Uterus (tissue), 4 donors: ENCODE results near the gene LHFPL6. TPM values are rescaled to one million over a fixed set of nuclear protein-coding genes. Genes with fewer than 3 reads are reported as not detected.

Experiments
- DNase-seq, 2 donors: peaks; one replicate each; pipeline ENCODE4 v3.0.0-alpha.2; 2019 to 2020
- H3K27ac ChIP-seq, 2 donors: fragments of 200-600 bp; sonication (generic); 1 replicate in 1 of 2; 2 replicates in 1 of 2; pipeline ENCODE4 v1.5.1; 2016 to 2018
- H3K27me3 ChIP-seq, 2 donors: fragments of 200-600 bp; sonication (generic); one replicate each; pipeline ENCODE4 v1.5.1; 2018 to 2019; ENCODE audit warnings: control low read depth in 1 of 2
- H3K36me3 ChIP-seq, 2 donors: fragments of 200-600 bp; sonication (generic); one replicate each; pipeline ENCODE4 v1.5.1; 2019; ENCODE audit warnings: control low read depth in 1 of 2
- H3K4me1 ChIP-seq, 2 donors: fragments of 200-600 bp; sonication (generic); one replicate each; pipeline ENCODE4 v1.5.1; 2018 to 2019; ENCODE audit warnings: control low read depth in 1 of 2
- H3K4me3 ChIP-seq, 2 donors: fragments of 200-600 bp; sonication (generic); 1 replicate in 1 of 2; 2 replicates in 1 of 2; pipeline ENCODE4 v1.5.1; 2018 to 2019; ENCODE audit warnings: mild to moderate bottlenecking in 1 of 2
- H3K9me3 ChIP-seq, 2 donors: fragments of 200-600 bp; sonication (generic); one replicate each; pipeline ENCODE4 v1.5.1; 2019; ENCODE audit warnings: control low read depth in 1 of 2
- POLR2A ChIP-seq, 2 donors: fragments of 450-650 bp; IDR thresholded peaks; one replicate each; pipeline ENCODE4 v1.6.1; 2016; ENCODE audit warnings: antibody characterized with exemption in 2 of 2, mild to moderate bottlenecking in 1 of 2, moderate library complexity in 1 of 2
- intact Hi-C: fragments of 100-400 bp; cut with DNase I; formaldehyde crosslinking; loops from one replicate; pipeline ENCODE4 v1.15.1; 2023; ENCODE audit warnings: low total_unique reads
- total RNA-seq, 4 donors: library from RNA; depleted of rRNA in 3 of 4; stranded (reverse); fragments of >200 nt in 3 of 4; gene quantifications; one replicate each; pipeline versions ENCODE4 v1.1.0 to v1.2.4, GENCODE V29; 2014 to 2023
- TF ChIP-seq, protein P1 (sequence below), 4 experiments: fragments of 200-600 bp in 2 of 4; fragments of 450-650 bp in 2 of 4; sonication (generic) in 2 of 4; IDR thresholded peaks; one replicate each; pipeline ENCODE4 v1.5.1; 2016 to 2019; ENCODE audit warnings: antibody characterized with exemption in 4 of 4, mild to moderate bottlenecking in 2 of 4, moderate library complexity in 1 of 4
- donor health status: DM: yes; HTN: yes; CAD: no.

LHFPL6 gene
- total RNA-seq, 4 donors from 2014 or later, result 37.9 to 105 (median 86.8) TPM

DNA sequence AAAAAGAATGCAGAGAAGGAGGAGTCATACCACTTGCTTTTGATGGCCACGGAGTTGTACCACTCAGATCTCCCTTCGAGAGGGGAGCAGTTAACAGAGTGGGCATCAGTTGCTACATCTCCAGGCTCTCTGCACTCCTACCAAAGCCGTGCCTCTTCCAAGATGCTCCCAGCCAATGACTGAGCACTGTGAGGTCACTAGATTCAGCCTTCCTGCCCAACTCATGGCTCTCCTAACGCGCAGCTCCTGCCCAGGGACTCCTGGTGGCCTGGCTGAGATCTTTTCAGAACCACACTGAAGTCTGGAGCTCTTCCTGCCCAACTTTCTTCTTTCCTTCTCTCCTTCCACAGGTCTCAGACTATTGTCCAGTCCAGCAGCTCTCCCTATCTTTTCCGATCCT, 66.7 kb downstream of the LHFPL6 start:
- no peaks in the 10 kb centered on the region for H3K27me3 ChIP-seq
- intact Hi-C loops, result no loop called here
- DNase-seq, result no peak
- H3K4me1 ChIP-seq, result peaks cover 0 to 6% of the 10 kb centered on the region in 2 donors
- TF ChIP-seq POLR2A (IDR thresholded peaks at IDR 0.05), result no peak
- TF ChIP-seq, protein P1, sequence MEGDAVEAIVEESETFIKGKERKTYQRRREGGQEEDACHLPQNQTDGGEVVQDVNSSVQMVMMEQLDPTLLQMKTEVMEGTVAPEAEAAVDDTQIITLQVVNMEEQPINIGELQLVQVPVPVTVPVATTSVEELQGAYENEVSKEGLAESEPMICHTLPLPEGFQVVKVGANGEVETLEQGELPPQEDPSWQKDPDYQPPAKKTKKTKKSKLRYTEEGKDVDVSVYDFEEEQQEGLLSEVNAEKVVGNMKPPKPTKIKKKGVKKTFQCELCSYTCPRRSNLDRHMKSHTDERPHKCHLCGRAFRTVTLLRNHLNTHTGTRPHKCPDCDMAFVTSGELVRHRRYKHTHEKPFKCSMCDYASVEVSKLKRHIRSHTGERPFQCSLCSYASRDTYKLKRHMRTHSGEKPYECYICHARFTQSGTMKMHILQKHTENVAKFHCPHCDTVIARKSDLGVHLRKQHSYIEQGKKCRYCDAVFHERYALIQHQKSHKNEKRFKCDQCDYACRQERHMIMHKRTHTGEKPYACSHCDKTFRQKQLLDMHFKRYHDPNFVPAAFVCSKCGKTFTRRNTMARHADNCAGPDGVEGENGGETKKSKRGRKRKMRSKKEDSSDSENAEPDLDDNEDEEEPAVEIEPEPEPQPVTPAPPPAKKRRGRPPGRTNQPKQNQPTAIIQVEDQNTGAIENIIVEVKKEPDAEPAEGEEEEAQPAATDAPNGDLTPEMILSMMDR (IDR thresholded peaks at IDR 0.05), result no peak
- H3K27ac ChIP-seq, result no peak overlapping the region
- H3K36me3 ChIP-seq, result no peaks in the 10 kb centered on the region
- H3K9me3 ChIP-seq, result no peaks in the 10 kb centered on the region
- H3K4me3 ChIP-seq, result no peak overlapping the region

DNA sequence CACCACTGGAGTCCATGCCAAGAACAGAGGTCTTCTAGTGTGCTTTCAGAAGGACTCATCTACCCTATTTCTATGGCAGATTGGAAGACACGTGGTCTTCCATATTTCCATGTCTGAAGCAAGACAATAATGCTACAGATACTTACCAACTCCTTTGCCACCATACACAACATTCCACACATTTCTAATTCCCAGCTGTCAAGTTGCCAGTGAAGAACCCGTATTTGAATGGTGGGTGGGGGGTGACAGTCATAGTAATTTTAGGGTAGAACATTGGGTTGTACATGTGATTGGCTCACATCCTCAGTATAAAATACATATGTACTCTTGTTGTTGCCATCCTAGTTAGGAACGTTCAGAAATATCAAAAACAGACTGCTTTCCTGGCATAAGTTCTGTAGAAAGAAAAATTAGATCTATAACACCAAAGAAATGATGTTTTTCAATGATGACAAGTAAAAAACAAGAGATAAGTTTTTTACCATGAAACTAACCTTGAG, 69.3 kb downstream of the LHFPL6 start:
- Histone ChIP-seq H3K9me3 (no peaks in the 10 kb centered on the region), H3K27ac (no peak overlapping the region), H3K27me3 (no peaks in the 10 kb centered on the region), H3K4me3 (no peak overlapping the region), H3K4me1 (peaks cover 0 to 13% of the 10 kb centered on the region in 2 donors), H3K36me3 (no peaks in the 10 kb centered on the region)
- TF ChIP-seq, protein P1 (IDR thresholded peaks at IDR 0.05), result no peak
- no peak for TF ChIP-seq POLR2A (IDR thresholded peaks at IDR 0.05)
- intact Hi-C loops, result no loop called here
- DNase-seq, result no peak

DNA sequence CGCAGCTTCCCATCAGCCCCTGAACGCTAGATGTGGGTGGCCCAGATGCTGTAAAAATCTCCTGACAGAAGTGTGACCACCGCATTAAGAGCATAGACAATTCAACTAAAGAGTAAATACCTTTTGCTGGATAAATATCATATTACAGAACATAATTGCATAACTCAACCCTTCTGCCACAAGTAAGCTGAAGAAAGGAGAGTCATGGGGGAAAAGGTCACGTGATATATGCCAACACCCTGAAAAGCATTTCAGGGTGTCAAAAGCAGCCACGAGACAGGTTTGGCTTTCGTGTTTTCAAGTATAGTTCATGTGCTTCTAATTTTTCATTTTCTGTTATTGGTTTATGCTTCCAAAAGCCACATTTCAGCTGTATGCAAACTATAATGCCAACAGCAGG, 71.3 kb downstream of the LHFPL6 start:
- H3K4me1 ChIP-seq, result peaks cover 0 to 22% of the 10 kb centered on the region in 2 donors
- DNase-seq, result no peak
- no peaks in the 10 kb centered on the region for H3K27me3 ChIP-seq
- intact Hi-C loops, result no loop called here
- no peaks in the 10 kb centered on the region for H3K36me3 ChIP-seq
- H3K4me3 ChIP-seq, result no peak overlapping the region
- TF ChIP-seq, protein P1 (IDR thresholded peaks at IDR 0.05), result no peak
- TF ChIP-seq POLR2A (IDR thresholded peaks at IDR 0.05), result no peak
- no peak overlapping the region for H3K27ac ChIP-seq
- H3K9me3 ChIP-seq, result no peaks in the 10 kb centered on the region

DNA sequence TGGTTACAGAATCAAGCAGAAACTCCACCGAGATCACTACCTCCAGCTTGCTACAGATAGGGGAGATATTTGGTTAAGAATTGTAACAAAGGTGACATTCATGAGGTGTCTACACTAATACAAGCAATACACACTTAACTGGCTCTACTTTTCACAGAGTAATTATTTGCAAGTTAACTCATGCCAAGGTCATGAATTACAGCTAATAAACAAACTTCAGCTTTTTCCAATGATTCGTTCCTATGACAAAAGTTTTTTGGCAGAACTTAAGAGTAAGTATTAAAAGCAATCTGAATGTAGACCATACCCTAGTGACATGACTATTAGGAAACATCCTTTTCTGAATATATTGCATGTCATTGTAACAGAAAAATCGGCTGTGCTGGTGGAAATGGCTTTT, 72.1 kb downstream of the LHFPL6 start:
- intact Hi-C loops, result no loop called here
- Histone ChIP-seq H3K27me3 (no peaks in the 10 kb centered on the region), H3K36me3 (no peaks in the 10 kb centered on the region), H3K27ac (no peak overlapping the region), H3K4me1 (peaks cover 0 to 18% of the 10 kb centered on the region in 2 donors), H3K4me3 (no peak overlapping the region), H3K9me3 (no peaks in the 10 kb centered on the region)
- no peak for TF ChIP-seq POLR2A (IDR thresholded peaks at IDR 0.05)
- TF ChIP-seq, protein P1 (IDR thresholded peaks at IDR 0.05), result no peak
- DNase-seq, result no peak

DNA sequence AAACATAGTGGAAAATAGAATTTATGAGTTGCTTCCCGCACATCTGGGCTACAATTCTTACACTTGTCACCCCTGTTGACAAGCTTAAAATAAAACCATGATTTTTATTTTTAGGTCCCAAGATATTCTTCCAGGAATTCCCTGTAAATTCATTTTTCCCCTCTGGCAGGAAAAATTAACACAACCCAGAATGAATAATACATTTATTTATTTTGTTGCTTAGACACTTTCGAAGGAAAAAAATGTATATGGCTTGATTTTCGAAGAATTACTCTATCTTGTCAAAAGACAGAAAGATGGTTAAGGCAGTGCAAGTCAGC, 74.4 kb downstream of the LHFPL6 start:
- Histone ChIP-seq H3K4me1 (peaks cover 0 to 18% of the 10 kb centered on the region in 2 donors), H3K4me3 (no peak overlapping the region), H3K9me3 (no peaks in the 10 kb centered on the region), H3K27me3 (no peaks in the 10 kb centered on the region), H3K27ac (peak overlapping the region; percentile 42 to 56), H3K36me3 (no peaks in the 10 kb centered on the region)
- intact Hi-C loops, result no loop called here
- no peak for DNase-seq
- TF ChIP-seq, protein P1 (IDR thresholded peaks at IDR 0.05), result no peak
- no peak for TF ChIP-seq POLR2A (IDR thresholded peaks at IDR 0.05)
